Measurements from ENCODE around the gene RBBP8NL.

Gene RBBP8NL

DNA sequence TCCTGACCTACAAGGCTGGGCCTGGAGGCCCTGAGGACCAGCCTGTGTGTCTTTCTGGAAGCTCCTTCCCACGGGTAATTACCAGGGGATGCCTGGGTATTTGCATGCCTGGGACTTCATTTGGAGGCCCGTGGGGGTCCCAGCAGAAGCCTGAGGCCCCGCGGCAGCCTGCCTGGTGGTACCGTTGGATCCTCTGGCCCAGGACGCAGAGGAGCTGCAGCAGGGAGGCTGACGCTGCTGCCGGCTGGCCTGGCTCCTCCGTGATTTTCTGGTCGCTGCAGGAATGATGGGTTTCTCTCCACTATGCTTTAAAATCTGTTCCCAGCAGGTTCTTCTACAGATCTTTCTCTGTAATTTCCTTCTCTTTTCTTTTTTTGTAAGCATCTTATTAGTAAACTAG lies 26.8 kb downstream of the RBBP8NL start:
- H2AFZ ChIP-seq (ENCODE audit: insufficient read depth, low read length, poor library complexity): no peak overlapping the region
- no peaks in the 10 kb centered on the region for H3K79me2 ChIP-seq (ENCODE audit: control insufficient read depth, insufficient read depth, low read length, poor library complexity)
- no peak overlapping the region for H3K23ac ChIP-seq (ENCODE audit: low read length)
- no peak overlapping the region for H2AK5ac ChIP-seq (ENCODE audit: low read length)
- H4K91ac ChIP-seq (ENCODE audit: low read depth, low read length): no peak overlapping the region
- H4K12ac ChIP-seq (ENCODE audit: low read depth, low read length): no peak overlapping the region
- H3K9me3 ChIP-seq (ENCODE audit: insufficient read depth, low read depth, low read length): peaks cover 10% of the 10 kb centered on the region
- H3K27me3 ChIP-seq (ENCODE audit: insufficient read depth, low read length): no peaks in the 10 kb centered on the region
- H3K4me1 ChIP-seq (ENCODE audit: control insufficient read depth in 1 of 2, insufficient read depth in 2 of 2, low read length in 2 of 2): no peaks in the 10 kb centered on the region
- no peak overlapping the region for H2BK5ac ChIP-seq (ENCODE audit: low read depth, low read length, poor library complexity)
- no peak overlapping the region for H3K18ac ChIP-seq (ENCODE audit: low read length)
- H2BK120ac ChIP-seq (ENCODE audit: insufficient read depth, low read length, poor library complexity): no peak overlapping the region
- H3K36me3 ChIP-seq (ENCODE audit: control insufficient read depth in 1 of 2, insufficient read depth in 2 of 2, low read length in 2 of 2): peaks cover 5 to 10% of the 10 kb centered on the region in 2 experiments
- DNase-seq: no peak
- no peak overlapping the region for H3K14ac ChIP-seq (ENCODE audit: low read length)
- H3K27ac ChIP-seq (ENCODE audit: low read depth, low read length): no peak overlapping the region
- no peak overlapping the region for H3K9ac ChIP-seq (ENCODE audit: low read length)
- no peak overlapping the region for H3K4ac ChIP-seq (ENCODE audit: low read depth, low read length)
- no peaks in the 10 kb centered on the region for H3K79me1 ChIP-seq (ENCODE audit: low read length)
- H3K4me3 ChIP-seq (ENCODE audit: low read depth, low read length): no peak overlapping the region
- no peak overlapping the region for H4K8ac ChIP-seq (ENCODE audit: low read depth, low read length)
- WGBS (ENCODE audit: extremely low coverage, insufficient coverage, insufficient read length): no CpG with 5 or more reads among the region's 10 CpGs
- H3K4me2 ChIP-seq (ENCODE audit: low read length): no peak overlapping the region
- H2BK12ac ChIP-seq (ENCODE audit: low read length): no peak overlapping the region

DNA sequence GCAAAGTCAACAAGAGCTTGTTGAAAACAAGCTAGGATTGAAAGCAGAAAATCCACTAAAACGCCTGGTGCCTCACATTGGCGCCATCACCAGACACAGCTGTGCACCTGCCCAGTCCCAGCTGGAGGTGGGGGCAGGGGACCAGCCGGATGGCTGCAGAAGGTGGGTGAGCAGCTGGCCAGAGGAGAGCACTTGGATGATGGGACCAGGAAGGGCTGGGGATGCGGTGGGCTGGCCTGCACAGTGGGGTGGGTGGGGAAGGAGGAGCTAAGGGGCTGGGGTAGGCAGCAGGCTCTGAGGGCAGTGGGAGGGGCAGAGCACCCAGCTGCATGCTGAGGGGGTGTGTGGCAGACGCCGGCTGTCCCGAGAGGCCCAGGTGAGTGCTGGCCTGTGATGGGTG lies 27.3 kb downstream of the RBBP8NL start:
- Histone ChIP-seq H2AK5ac (ENCODE audit: low read length) (no peak overlapping the region), H3K9ac (ENCODE audit: low read length) (no peak overlapping the region), H2BK5ac (ENCODE audit: low read depth, low read length, poor library complexity) (no peak overlapping the region), H3K4me3 (ENCODE audit: low read depth, low read length) (no peak overlapping the region), H3K4me2 (ENCODE audit: low read length) (no peak overlapping the region), H3K14ac (ENCODE audit: low read length) (no peak overlapping the region), H3K9me3 (ENCODE audit: insufficient read depth, low read depth, low read length) (peaks cover 10% of the 10 kb centered on the region), H3K27me3 (ENCODE audit: insufficient read depth, low read length) (no peaks in the 10 kb centered on the region), H4K12ac (ENCODE audit: low read depth, low read length) (no peak overlapping the region), H3K18ac (ENCODE audit: low read length) (no peak overlapping the region), H2AFZ (ENCODE audit: insufficient read depth, low read length, poor library complexity) (no peak overlapping the region), H4K91ac (ENCODE audit: low read depth, low read length) (no peak overlapping the region), H3K79me1 (ENCODE audit: low read length) (no peaks in the 10 kb centered on the region), H3K4ac (ENCODE audit: low read depth, low read length) (no peak overlapping the region), H3K79me2 (ENCODE audit: control insufficient read depth, insufficient read depth, low read length, poor library complexity) (no peaks in the 10 kb centered on the region), H2BK120ac (ENCODE audit: insufficient read depth, low read length, poor library complexity) (no peak overlapping the region), H3K23ac (ENCODE audit: low read length) (no peak overlapping the region), H3K27ac (ENCODE audit: low read depth, low read length) (no peak overlapping the region), H4K8ac (ENCODE audit: low read depth, low read length) (no peak overlapping the region), H3K4me1 (ENCODE audit: control insufficient read depth in 1 of 2, insufficient read depth in 2 of 2, low read length in 2 of 2) (no peaks in the 10 kb centered on the region), H2BK12ac (ENCODE audit: low read length) (no peak overlapping the region), H3K36me3 (ENCODE audit: control insufficient read depth in 1 of 2, insufficient read depth in 2 of 2, low read length in 2 of 2) (peaks cover 5 to 10% of the 10 kb centered on the region in 2 experiments)
- no CpG with 5 or more reads among the region's 7 CpGs for WGBS (ENCODE audit: extremely low coverage, insufficient coverage, insufficient read length)
- no peak for DNase-seq

DNA sequence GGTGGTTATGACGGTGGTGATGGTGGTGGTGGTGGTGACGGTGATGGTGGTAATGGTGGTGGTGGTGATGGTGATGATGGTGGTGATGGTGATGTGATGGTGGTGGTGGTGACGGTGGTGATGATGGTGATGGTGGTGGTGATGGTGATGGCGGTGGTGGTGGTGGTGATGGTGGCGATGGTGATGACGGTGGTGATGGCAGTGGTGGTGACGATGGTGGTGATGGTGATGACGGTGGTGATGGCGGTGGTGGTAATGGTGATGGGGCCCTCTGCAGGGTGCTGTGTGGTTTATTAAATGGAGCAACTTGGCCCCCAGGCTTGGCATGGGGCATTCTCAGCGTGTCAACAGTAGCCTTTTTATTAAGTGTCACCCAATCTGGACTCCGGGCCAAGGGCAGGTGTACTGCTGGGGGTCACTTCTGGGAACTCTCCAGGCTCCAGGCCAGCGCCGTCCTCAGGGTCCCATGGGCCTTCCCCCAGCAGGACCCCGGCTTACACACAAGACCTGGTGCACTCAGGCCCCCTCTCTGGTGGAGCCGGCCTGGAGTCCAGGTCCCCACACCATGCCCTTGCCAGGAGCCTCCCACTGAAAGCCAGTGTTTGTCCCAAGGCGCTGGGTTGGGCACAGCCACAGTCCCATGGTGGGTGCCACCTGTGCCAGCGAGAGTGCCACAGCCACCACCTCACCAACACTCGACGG lies 29.1 kb downstream of the RBBP8NL start:
- Histone ChIP-seq H3K4me3 (ENCODE audit: low read depth, low read length) (no peak overlapping the region), H3K79me1 (ENCODE audit: low read length) (no peaks in the 10 kb centered on the region), H4K8ac (ENCODE audit: low read depth, low read length) (no peak overlapping the region), H3K9me3 (ENCODE audit: insufficient read depth, low read depth, low read length) (peaks cover 8% of the 10 kb centered on the region), H4K91ac (ENCODE audit: low read depth, low read length) (no peak overlapping the region), H3K79me2 (ENCODE audit: control insufficient read depth, insufficient read depth, low read length, poor library complexity) (no peaks in the 10 kb centered on the region), H3K9ac (ENCODE audit: low read length) (no peak overlapping the region), H3K4ac (ENCODE audit: low read depth, low read length) (no peak overlapping the region), H4K12ac (ENCODE audit: low read depth, low read length) (no peak overlapping the region), H3K27ac (ENCODE audit: low read depth, low read length) (no peak overlapping the region), H2BK12ac (ENCODE audit: low read length) (no peak overlapping the region), H3K36me3 (ENCODE audit: control insufficient read depth in 1 of 2, insufficient read depth in 2 of 2, low read length in 2 of 2) (peaks cover 18 to 24% of the 10 kb centered on the region in 2 experiments), H2AK5ac (ENCODE audit: low read length) (no peak overlapping the region), H2BK5ac (ENCODE audit: low read depth, low read length, poor library complexity) (no peak overlapping the region), H3K23ac (ENCODE audit: low read length) (no peak overlapping the region), H3K14ac (ENCODE audit: low read length) (no peak overlapping the region), H3K4me1 (ENCODE audit: control insufficient read depth in 1 of 2, insufficient read depth in 2 of 2, low read length in 2 of 2) (no peaks in the 10 kb centered on the region), H3K18ac (ENCODE audit: low read length) (no peak overlapping the region), H3K27me3 (ENCODE audit: insufficient read depth, low read length) (no peaks in the 10 kb centered on the region), H2AFZ (ENCODE audit: insufficient read depth, low read length, poor library complexity) (no peak overlapping the region), H2BK120ac (ENCODE audit: insufficient read depth, low read length, poor library complexity) (no peak overlapping the region), H3K4me2 (ENCODE audit: low read length) (no peak overlapping the region)
- WGBS (ENCODE audit: extremely low coverage, insufficient coverage, insufficient read length): no CpG with 5 or more reads among the region's 19 CpGs
- DNase-seq: no peak

DNA sequence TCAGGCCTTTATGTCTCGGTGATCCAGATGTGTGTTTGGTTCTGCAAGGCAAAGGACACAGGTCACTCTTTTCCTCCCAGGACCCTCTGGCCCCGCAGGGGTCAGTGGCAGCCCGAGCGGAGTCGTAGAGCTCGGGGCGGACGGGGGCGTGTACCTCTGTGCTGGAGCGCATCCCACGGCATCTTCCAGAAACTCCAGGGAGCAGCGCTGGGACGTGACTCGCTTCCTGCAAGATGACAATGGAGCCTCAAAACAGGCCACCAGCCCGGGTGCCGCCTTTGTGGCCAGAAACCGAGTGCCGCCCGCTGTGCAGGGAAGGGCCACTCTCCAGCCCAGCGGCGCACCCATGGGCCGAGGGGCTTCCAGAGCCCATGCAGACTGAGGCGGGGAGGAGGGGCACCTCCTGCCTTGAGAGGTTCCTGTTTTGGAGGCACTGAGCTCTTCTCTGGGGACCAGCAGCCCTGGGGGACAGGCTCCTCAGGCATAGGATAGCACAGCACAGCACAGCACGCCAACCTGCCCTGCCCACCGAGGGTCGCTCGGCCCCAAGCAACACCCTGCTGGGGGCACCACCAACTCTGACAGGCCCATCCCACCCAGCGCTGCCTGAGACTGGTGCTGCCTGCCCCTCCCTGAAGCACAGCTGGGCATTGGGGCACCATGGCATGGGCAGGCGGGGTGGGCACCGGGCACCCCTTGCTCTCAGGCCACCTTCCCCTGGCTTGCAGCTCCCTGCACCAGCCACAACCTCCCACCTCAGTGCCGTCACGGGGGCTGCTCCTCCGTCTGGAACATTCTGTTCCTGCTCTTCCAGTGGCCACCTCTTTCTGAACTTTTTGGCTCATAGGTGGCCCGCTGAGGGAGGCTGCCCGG lies 30.7 kb downstream of the RBBP8NL start:
- H3K14ac ChIP-seq (ENCODE audit: low read length): no peak overlapping the region
- H3K79me1 ChIP-seq (ENCODE audit: low read length): no peaks in the 10 kb centered on the region
- no peak overlapping the region for H3K27ac ChIP-seq (ENCODE audit: low read depth, low read length)
- H3K27me3 ChIP-seq (ENCODE audit: insufficient read depth, low read length): no peaks in the 10 kb centered on the region
- no peak overlapping the region for H2BK12ac ChIP-seq (ENCODE audit: low read length)
- no peak for DNase-seq
- H3K79me2 ChIP-seq (ENCODE audit: control insufficient read depth, insufficient read depth, low read length, poor library complexity): no peaks in the 10 kb centered on the region
- peaks cover 28 to 36% of the 10 kb centered on the region in 2 experiments for H3K36me3 ChIP-seq (ENCODE audit: control insufficient read depth in 1 of 2, insufficient read depth in 2 of 2, low read length in 2 of 2)
- peaks cover 7% of the 10 kb centered on the region for H3K9me3 ChIP-seq (ENCODE audit: insufficient read depth, low read depth, low read length)
- H4K91ac ChIP-seq (ENCODE audit: low read depth, low read length): no peak overlapping the region
- H3K4me1 ChIP-seq (ENCODE audit: control insufficient read depth in 1 of 2, insufficient read depth in 2 of 2, low read length in 2 of 2): no peaks in the 10 kb centered on the region
- H3K4me2 ChIP-seq (ENCODE audit: low read length): no peak overlapping the region
- H3K23ac ChIP-seq (ENCODE audit: low read length): no peak overlapping the region
- no peak overlapping the region for H2BK120ac ChIP-seq (ENCODE audit: insufficient read depth, low read length, poor library complexity)
- H3K18ac ChIP-seq (ENCODE audit: low read length): no peak overlapping the region
- no peak overlapping the region for H4K8ac ChIP-seq (ENCODE audit: low read depth, low read length)
- H3K9ac ChIP-seq (ENCODE audit: low read length): no peak overlapping the region
- H3K4me3 ChIP-seq (ENCODE audit: low read depth, low read length): no peak overlapping the region
- no peak overlapping the region for H2AFZ ChIP-seq (ENCODE audit: insufficient read depth, low read length, poor library complexity)
- no peak overlapping the region for H4K12ac ChIP-seq (ENCODE audit: low read depth, low read length)
- H2AK5ac ChIP-seq (ENCODE audit: low read length): no peak overlapping the region
- no peak overlapping the region for H3K4ac ChIP-seq (ENCODE audit: low read depth, low read length)
- no peak overlapping the region for H2BK5ac ChIP-seq (ENCODE audit: low read depth, low read length, poor library complexity)
- WGBS (ENCODE audit: extremely low coverage, insufficient coverage, insufficient read length): no CpG with 5 or more reads among the region's 35 CpGs
